Stimulated activated CD8-positive, alpha-beta memory T cell treated with anti-CD3 and anti-CD28 coated beads, Interleukin-15, amount 100 ng/mL, for 4 hours (primary cell): Measurements from ENCODE around the gene SFT2D3.

ENCODE experiments used
- DNase-seq, 2 donors: peaks; one replicate each; pipeline ENCODE4 v3.0.0-alpha.2; 2020; ENCODE audit warnings: low read depth in 2 of 2

SFT2D3 gene

DNA sequence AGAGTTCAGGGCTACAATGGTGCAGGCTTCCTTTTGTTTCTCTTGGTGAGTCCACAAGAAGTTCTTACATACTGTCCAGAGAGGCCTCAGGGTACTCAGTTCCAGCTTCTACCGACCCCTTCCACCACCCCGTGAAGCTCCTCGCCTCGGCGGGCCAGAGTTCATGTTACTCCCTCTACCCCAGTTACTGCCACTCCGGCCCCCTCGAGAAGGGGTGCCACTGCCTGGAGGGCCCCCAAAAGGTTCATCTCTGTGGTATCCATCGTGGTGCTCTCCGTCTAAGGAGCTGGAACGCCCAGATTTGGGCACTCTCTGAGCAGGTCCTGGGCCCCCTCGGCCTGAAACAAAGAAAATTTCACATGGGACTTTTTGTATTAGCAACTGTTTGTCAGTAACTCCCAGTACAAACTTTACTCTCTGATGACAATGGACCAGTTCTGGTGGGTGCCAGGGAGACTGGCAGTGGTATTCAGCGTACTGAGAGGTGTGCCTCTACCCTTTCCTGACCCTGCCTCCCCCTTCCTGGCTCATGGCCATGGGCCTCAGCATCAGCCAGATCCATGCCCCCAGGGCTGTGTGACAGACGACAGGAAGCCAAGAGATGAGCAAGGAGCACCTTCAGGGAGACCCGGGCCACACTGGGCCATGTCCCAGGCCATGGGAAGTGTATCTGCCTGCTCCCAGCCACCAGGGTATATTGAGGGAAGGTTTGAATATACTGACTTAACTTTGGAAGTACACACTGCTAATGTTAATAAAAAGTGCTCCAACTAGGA, 5.1 kb downstream of the SFT2D3 start:
- DNase-seq = no peak

DNA sequence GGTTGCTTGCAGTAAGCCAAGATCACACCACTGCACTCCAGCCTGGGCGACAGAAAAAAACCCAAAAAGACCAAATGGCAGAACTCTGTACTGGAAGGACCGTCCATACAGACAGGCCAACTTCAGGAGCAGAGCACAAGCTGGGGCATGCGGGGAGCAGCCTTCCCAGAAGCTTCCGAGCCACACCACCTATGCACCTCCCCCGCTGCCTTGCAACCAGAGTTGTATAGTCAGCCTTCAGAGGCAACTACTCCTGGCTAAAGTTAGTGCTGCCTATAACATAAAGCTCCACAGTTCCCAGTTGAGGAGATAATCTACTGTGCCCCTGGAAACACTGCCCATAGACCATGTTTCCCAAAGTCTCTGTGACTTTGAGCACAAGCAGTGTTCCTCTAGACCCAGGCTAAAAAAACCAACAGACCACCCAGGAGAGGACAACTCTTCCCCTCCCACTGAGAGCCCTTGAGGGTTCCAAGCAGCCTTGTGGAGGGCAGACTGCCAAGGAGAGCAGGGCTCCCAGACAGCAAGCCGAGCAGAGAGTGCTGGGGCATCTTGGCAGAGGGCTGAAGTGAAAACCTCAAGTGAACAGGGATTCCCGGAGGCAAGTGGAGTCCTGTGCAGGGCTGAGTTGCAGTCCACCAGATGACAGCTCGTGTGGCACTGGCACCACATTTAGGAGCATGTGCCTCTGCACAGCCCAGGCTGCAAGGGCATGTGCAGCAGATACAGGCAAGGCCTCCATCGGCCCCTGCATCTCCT, 6.8 kb downstream of the SFT2D3 start:
- DNase-seq = no peak

DNA sequence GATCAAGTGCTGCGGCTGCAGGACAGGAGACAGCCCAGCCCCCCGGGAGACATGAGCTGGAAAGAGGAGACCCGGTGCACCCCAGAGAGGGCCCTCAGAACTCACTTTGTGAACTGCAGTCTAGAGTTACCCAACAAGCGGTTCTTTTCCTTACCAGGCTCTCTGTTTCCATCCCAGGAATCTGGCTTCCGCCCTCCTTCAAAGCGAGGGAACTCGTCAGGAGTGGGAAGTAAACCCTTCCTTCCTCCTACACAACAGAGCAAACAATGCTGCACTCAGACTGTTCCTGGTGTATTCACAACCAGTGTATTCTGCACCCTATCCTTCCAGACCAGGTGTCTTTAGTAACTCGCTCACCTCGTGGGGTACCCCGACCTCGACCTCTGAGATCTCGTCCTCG, 8.0 kb downstream of the SFT2D3 start:
- no peak for DNase-seq

DNA sequence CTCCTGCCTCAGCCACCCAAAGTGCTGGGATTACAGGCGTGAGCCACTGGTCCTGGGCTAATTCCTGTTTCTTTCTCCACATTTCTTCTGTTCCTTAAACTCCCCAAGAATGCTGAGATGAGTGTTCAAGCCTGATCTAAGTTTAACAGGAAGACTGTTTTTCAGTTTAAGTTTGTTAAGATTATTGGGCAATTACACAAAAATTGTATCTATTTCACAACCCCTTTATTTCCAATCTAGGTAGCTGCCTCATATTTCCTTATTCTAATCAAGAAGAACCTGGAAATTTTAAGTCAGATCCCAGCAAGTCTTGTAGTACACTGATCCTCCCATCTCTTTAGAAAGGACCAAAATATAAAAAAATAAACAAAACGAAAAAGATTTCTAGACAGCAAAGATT, 11.7 kb downstream of the SFT2D3 start:
- no peak for DNase-seq

DNA sequence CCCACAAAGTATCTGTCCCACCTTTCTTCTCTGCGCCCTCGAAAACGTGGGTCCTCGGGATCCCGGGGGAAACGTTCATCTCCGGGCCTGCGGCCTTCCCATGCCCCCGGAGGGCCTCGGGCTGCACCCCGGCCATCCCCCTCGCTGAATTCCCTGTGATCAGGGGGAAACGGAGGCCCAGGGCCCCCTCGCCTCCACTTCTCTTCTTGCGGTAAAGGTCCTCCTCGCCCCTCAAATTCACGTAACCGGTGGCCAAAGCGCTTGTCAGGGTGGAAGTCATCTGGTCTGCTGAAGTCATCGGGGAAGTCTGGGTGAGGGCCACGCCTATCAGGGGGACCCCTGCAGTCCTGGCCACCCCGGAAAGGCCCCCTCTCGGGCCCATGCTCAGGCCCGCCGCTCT, 12.3 kb downstream of the SFT2D3 start:
- DNase-seq = no peak

DNA sequence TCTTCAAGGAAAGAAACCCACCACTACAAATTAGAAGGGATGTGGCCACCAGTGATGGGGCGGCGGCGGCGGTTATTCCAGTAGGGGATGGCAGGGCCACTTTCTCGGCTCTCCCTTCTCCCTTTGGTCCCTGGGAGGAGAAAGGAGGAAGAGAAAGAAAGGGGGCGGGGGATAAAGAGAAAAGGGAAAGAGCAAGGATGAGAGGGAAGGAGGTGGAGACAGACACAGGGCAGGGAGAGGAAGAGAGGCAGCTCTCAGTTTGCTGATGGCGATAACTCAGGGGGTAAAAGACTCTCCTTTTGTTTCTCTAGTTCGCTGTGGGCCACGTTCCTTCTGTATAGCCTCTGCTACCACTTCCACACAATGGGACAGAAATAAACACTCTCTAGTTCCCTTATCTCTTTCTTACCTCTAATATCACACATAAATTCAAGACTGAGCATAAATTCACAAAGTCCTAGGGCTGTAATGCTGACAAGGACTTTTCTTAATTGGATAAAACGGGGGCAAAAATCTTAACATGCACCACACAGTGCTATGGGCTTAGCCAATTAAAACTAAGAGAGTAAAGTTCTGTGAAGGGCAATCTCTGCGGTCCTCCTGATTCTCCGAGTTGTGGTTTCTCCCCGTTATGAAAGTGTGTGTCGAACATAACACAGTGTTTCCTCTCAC, 14.6 kb downstream of the SFT2D3 start:
- no peak for DNase-seq

DNA sequence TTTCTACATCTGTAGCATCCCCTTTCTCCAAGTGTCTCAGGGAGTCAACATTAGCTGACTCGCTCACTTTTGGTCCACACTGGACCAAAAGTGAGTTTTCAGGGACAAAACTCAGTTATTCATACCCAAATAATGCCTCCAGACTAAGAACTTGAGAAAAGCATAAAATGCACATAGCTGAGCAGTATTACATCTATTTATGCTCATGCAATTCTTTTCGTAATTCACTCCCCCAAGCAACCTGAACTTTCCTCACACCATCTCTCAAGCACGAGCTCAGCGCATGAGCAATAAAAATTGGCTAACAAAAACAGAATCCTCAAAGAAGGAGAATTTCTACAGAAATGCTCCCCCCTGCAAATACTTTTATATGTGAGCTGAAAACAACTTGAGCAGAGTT, 17.0 kb downstream of the SFT2D3 start:
- no peak for DNase-seq

DNA sequence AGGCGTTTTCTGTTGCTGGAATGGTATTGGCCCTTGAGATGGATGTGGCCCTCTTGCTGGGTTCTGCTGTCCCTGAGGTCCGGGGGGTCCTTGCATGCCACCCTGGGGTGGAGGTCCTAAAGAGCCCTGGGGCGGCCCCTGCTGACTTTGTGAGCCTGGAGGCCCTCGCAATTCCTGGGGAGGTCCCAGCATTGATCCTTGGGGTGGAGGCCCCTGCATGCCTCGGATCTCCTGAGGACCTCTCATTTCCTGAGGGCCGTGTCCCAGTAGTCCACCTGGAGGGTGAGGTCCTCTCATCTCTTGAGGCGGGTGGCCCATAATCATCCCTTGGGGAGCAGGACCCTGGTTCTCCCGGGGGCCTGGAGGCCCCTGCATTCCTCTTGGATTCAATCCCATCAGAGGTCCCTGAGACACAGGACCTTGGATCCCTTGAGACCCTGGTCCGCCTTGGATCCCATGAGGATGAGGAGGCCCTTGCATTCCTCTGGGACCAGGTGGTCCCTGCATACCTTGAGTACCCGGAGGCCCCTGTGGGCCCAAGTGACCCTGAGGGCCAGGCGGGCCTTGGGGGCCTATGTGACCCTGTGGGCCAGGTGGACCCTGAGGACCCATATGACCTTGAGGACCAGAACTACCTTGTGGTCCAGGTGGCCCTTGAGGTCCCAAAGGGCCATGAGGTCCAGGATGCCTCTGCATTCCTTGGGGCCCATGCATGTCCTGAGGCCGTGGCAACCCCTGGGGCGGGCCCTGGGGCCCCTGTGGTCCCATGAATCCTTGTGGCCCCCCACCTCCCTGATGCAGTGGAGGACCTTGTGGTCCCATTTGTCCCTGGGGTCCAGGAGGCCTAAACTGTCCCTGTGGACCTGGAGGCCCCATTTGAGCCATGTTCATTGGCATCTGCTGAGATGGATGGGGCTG, 18.3 kb downstream of the SFT2D3 start:
- no peak for DNase-seq

DNA sequence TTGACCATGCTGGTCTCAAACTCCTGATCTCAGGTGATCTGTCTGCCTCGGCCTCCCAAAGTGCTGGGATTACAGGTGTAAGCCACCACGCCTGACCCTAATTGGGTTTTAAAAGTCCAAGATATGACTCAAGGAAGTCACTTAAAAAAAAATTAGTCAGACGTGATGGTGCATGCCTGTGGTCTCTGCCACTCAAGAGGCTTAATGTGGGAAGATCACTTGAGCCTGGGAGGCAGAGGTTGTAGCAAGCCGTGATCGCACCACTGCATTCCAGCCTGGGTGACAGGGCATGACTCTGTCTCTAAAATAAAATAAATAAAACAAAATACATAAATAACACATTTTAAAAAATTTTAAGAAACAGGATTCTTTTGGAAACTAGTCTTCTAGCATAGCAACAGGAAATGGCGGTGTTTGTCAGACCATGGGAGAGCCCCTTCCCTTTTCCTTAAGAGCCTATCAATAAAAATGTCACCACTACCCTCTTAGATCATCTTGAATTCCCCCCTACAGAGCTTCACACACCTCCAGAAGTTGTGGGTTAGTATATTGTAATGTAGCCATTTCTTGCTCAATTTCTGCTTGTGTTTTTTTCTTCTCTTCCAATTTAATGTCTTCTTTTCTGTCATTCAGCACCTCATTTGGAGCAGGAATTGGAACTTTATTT, 20.1 kb downstream of the SFT2D3 start:
- DNase-seq = no peak

DNA sequence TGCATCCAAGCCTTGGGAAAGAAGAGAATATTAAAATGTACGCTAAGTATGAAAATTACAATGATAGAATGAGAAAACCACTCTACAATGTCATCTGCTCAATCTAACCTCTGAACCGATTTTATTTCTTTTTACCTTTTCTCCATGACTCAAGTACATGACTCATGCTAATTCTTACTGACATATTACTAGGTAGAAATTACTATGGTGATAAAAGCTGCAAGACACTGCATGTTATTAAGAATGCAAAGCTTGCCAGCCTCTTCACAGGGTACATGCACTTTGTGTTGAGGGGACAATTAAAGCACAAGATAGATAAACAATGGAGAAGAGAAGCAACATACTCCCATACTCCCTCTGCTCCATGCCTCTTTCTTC, 20.7 kb downstream of the SFT2D3 start:
- no peak for DNase-seq

DNA sequence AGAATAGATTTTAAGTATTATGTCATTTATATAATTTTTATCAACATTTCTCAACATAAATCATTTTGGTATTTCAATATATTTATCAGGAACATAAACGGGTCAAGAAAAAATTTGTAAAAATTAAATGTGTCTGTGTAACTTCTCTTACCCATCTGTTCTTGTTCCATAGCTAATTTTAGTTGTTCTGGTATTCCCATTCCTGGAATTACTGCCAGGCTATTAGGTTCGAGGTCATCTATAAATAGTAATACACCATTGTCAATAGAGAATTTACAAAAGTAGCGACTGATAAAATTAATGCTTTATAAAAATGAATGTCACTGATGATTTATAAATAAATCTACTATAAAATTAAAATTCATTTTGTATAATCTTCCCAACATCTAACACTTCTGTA, 21.5 kb downstream of the SFT2D3 start:
- DNase-seq = no peak

DNA sequence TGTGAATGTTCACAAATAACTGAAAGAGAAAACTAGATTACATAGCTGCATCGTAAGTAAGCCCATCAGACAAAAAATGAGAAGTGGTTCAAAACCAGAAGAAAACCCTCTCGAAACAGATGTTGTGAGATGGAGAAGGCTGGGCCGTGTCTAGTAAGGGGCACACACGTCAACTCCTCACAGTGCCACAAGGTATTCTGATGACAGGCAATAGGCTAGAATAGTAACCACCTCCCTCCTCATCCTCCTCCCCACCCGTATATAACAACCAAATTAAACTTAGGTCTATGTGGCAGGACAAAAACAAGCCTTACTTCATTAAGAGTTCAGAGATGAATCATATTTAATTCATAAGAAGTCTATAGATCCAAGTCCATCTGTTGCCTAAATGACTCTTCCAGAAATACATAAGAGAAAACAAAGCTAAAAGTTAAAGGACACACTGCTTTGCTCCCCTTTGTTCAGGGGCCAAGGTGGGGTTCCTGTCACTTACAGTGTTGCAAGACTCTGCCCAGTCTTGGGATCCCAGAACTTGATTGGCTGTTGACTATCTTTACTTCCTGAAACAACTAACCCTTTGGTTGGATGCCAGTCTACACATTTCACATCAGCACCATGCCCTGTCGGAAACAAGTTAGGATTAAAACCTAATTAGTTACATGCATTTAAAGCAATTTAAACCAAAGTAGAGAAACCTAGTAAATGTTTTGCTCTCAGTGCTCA, 25.0 kb downstream of the SFT2D3 start:
- DNase-seq = no peak

DNA sequence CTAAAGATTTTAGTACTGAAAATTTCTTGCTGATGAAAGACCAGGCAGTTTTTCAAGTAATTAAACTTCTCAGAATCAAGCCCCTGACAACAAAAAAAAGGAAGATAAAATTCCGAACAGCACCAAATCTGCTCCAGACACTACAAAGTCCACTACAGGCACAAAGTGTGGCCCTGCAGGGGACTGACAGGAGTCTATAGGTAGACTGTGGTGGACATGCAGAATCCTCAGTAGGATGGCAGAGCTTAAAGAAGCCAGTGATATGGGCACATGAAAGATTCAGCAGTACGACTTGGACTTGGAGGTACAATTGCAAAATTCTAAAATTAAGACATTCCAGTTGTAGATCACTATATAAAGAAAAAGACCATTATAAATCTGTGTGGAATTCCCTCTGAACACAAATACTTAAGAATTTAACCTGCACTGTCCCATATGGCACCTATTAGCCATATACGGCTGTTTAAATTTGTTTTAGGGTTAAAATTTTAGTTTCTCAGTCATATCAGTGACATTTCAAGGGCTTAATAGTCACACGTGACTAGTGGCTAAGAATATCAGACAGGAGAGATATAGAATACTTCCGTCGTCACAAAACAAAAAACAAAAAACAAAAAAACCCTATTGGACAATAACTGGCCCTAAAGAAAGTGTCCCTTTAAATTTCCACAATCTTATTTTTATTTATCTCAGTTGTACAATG, 32.0 kb downstream of the SFT2D3 start:
- DNase-seq = no peak

DNA sequence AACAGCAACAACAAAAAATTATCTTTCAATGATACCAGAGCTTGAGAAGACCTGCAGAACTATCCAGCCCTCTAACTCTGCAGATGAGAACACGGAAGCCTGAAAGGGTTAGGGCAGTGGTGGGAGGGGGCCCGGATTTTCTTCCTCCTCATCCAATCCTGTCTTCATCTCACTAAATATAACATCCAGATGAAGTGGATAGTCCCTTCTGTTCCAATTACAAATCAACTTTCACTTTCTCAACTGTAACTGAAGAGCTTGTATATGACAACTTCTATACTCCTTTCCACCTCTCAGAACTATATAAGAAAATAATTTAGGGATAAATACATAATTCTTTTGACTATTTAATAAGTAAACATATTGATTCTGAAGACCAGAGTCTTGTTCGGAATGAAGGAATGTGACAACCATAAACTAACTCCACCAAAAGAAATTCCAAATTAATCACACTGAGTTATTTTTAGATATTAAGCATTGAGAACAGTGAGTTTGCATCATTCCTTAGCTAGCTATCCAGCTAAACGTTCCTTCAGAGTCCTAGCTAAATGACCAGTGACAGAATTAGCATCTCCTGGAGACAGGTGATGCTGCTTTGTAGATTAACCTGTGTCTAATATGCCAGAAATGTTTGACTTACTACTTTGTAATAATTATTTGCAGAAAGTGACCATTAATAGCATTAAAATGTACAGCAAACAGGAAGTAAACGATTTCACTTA, 32.7 kb downstream of the SFT2D3 start:
- no peak for DNase-seq

DNA sequence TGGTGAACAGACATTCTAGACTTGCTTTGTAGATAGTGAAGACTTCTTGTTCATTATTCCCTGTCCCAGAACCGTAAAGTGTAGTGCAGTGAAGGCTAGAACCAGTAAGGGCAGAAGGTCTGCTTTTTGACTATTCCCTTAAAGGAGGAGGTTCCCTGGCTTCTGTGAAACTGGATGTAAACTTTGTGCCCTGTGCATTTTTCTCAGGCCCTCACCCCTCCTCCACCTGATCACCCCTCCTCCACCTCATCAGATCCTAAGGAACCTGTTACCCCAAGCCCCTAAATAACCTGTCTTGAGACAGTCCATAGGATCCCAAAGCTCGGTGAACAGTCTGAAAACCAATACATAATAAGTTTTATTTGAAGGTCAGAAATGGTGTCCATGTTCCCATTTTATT, 33.7 kb downstream of the SFT2D3 start:
- DNase-seq = no peak

DNA sequence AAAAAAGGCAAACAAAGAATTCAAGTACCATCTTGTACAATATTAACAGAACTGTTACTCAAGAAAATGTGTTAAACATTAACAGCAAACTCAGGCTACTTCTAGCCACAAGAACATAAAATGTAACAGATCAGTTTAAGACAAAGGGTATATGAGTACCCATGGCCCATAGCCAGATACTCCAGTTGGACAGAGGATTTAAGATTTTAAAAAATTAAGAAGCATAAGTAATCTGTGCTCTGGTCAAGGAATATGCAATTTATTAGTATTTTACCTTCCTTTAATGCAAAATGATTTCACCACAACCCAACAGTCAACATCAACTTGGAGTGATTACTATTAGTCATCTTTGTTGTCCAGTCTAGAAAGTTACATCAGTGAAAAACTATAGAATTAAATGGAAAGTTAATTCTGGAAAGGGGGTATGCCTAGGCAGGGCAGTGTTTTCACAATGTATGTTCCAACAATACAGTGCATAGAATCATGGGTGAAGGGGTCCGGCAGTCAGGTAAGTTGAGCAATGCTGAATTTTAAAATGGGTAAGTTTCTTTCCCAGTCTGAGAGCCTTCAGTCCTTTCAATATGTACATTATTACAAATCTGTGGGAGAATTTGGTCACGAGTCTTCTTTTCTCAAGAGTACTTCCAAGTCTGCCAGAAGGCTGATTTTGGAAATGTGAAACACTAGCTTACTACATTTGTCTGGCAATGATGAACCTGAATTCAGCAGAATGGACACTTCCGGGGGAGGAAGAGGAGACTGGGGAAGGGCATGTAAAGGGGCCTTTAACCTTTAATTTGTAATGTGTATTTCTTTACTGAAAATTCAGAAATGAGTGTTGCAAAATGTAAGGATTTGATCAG, 34.5 kb downstream of the SFT2D3 start:
- no peak for DNase-seq

DNA sequence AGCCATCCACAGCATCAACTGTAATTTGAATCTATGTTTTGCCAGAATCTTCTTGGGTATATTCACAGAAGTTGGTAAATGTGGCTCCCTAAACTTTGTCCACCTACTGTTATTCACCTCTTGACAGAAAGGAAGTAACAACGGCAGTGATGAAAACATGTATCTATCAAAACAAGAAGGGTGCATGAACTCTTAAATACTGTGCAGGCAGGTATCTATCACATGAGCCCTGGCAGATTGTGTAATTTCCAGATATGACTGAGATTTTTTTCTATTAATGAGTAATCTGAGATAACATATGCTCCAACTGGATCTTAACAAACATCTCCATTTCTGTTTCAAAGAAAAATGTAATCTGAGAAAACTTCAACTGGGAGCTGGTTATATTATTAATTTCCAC, 36.6 kb downstream of the SFT2D3 start:
- no peak for DNase-seq

DNA sequence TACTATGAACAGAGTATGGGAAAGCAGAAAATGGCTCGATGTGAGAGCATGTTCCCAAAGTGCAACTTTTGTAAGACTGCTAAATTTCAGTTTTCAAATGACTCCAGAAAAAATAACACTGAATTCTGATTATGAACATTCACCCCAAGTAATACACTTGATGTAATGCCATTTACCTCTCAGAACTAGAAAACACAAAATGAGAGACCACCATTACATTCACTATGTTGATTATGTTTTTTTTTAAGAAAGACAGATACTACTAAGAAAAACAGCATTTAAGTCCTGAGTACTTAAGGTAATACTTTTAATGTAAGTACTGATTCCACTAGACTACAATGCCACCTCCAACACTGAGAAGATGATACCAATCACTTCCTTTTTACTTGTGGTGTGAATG, 38.5 kb downstream of the SFT2D3 start:
- DNase-seq = no peak
